HFFc6 (cell line): ENCODE data around the gene DRAP1. TPM values are rescaled to one million over a fixed set of nuclear protein-coding genes. Genes with fewer than 3 reads are reported as not detected.

Experiments
- DNase-seq: peaks from one replicate; pipeline ENCODE4 v3.0.0-alpha.2; 2018
- H3K27ac Mint-ChIP-seq: 2 replicates; pipeline ENCODE4 v1.8.0; 2020; ENCODE audit warnings: mild to moderate bottlenecking, mixed read lengths
- H3K27me3 Mint-ChIP-seq: 2 replicates; pipeline ENCODE4 v1.8.0; 2021; ENCODE audit warnings: mild to moderate bottlenecking, moderate library complexity, mixed read lengths; ENCODE audit not compliant: insufficient read depth
- H3K36me3 Mint-ChIP-seq: 2 replicates; pipeline ENCODE4 v1.8.0; 2021; ENCODE audit warnings: low read depth, mixed read lengths
- H3K4me1 Mint-ChIP-seq: 2 replicates; pipeline ENCODE4 v1.8.0; 2020; ENCODE audit warnings: low read depth, mixed read lengths
- H3K4me3 Mint-ChIP-seq: 2 replicates; pipeline ENCODE4 v1.8.0; 2020; ENCODE audit warnings: mild to moderate bottlenecking, moderate library complexity, mixed read lengths
- H3K9me3 Mint-ChIP-seq: 2 replicates; pipeline ENCODE4 v1.8.0; 2020; ENCODE audit warnings: mild to moderate bottlenecking, mixed read lengths
- CTCF ChIP-seq: fragments of 200-600 bp; sonication (generic); IDR thresholded peaks from 2 replicates; pipeline ENCODE4 v1.5.0; 2021; ENCODE audit warnings: antibody characterized with exemption, mild to moderate bottlenecking
- total RNA-seq, 6 experiments: library from RNA; stranded (reverse); fragmentation: NEBNext Ultra II Directional; extraction: Animal tissue kit (Norgen Biotek cat#: 25700); gene quantifications; 2 replicates in 1 of 6; 3 replicates in 5 of 6; pipeline ENCODE4 v1.2.3, GENCODE V29; 2021

The DRAP1 gene
- total RNA-seq, 6 experiments from 2014 or later = 362 to 687 (median 615) TPM

DNA sequence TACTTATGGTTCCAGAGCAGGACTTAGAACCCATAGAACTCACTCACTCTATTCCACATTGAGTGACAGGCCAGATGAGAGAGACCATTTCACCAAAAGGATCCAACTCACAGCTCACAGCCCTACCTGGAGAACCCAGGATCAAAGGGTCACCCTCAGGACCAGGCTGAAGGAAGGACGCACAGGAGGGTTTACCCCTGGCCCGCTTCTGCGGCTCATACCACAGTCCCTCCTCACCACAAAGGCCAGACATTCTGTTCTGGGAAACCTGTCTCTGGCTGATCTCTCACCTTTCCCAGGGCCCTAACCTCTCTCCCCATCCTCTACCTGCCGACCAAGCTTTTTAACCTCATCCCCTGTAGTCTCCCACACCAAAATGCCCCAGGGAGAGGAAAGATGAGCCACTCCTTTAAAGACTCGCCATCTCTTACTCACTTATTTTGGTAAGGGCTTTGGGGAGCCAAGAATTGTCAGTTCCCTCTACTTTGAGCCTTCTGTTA is 23.7 kb upstream of the DRAP1 start:
- DNase-seq = no peak
- peaks cover 85% of the 10 kb centered on the region for H3K27me3 Mint-ChIP-seq
- peaks cover 57% of the 10 kb centered on the region for H3K4me1 Mint-ChIP-seq
- peaks cover 59% of the 10 kb centered on the region for H3K36me3 Mint-ChIP-seq
- peaks cover 18% of the 10 kb centered on the region for H3K9me3 Mint-ChIP-seq
- no peak for TF ChIP-seq CTCF
- peak overlapping the region; percentile 99 for H3K27ac Mint-ChIP-seq
- H3K4me3 Mint-ChIP-seq = peak overlapping the region; percentile 97

DNA sequence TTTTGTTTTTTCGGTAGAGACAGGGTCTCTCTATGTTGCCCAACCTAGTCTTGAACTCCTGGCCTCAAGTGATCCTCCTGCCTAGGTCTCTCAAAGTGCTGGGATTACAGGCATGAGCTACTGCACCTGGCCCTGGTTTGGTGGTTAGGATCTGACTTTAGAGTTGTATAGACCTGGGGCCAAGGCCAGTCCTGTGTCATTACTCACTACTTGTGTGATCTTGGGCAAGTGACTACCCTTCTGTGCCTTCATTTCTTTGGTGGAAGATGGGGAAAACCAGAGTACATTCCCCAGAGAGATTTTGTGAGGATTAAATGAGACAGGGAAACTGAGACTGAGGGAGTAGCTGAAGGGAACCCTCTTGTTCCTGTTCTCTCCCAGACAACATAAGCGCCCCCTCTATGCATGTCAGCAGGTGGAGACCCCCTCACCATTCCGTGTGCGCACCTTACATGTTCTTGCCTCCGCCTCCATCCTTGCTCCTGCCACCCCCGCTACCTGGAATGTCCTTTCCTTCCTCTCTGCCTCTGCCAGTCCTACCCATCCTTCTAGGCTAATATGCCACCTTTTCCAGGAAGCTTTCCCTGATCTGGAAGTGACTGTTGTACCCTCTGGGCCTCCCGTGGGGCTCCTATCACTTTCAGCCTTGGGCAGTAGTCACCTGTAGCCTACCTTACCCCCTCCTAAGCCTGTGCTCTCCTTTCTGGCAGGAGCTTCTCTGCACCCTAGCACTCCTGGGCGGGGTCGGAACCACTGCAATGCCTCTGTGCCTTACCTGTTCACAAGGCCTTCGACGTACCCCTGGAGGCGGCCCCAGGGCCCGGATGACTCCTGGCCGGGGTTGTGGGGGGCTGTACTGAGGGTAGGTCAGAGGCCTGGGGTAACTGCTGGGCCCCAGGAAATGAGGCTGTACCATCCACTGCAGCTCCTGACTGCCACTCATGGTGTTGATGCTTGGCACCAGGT is 22.9 kb upstream of the DRAP1 start:
- no peak for TF ChIP-seq CTCF
- H3K4me1 Mint-ChIP-seq = peaks cover 65% of the 10 kb centered on the region
- peaks cover 79% of the 10 kb centered on the region for H3K27me3 Mint-ChIP-seq
- H3K27ac Mint-ChIP-seq = peak overlapping the region; percentile 99
- H3K9me3 Mint-ChIP-seq = peaks cover 18% of the 10 kb centered on the region
- DNase-seq = no peak
- H3K4me3 Mint-ChIP-seq = peak overlapping the region; percentile 97
- H3K36me3 Mint-ChIP-seq = peaks cover 59% of the 10 kb centered on the region

DNA sequence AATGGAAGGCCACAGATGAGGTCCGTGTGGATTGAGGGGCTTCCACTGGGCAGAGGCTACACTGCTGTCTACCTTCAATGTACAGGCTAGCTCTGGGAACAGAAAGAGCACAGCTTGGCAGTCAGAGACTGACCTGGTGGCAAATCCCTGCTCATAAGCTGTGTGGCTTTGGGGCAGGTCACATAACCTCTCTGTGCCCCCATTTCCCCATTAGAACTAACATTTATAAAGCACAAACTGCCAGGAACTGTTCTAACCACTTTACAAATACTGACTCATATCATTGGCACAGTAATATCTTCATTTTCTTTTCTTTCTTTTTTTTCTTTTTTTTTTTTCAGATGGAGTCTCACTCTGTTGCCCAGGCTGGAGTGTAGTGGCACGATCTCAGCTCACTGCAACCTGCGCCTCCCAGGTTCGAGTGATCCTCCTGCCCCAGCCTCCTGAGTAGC is 22.2 kb upstream of the DRAP1 start:
- DNase-seq = no peak
- Mint-ChIP-seq H3K27me3 (peaks cover 72% of the 10 kb centered on the region), H3K9me3 (peaks cover 18% of the 10 kb centered on the region), H3K4me1 (peaks cover 70% of the 10 kb centered on the region), H3K27ac (peak overlapping the region; percentile 99), H3K4me3 (peak overlapping the region; percentile 97), H3K36me3 (peaks cover 59% of the 10 kb centered on the region)
- TF ChIP-seq CTCF = no peak

DNA sequence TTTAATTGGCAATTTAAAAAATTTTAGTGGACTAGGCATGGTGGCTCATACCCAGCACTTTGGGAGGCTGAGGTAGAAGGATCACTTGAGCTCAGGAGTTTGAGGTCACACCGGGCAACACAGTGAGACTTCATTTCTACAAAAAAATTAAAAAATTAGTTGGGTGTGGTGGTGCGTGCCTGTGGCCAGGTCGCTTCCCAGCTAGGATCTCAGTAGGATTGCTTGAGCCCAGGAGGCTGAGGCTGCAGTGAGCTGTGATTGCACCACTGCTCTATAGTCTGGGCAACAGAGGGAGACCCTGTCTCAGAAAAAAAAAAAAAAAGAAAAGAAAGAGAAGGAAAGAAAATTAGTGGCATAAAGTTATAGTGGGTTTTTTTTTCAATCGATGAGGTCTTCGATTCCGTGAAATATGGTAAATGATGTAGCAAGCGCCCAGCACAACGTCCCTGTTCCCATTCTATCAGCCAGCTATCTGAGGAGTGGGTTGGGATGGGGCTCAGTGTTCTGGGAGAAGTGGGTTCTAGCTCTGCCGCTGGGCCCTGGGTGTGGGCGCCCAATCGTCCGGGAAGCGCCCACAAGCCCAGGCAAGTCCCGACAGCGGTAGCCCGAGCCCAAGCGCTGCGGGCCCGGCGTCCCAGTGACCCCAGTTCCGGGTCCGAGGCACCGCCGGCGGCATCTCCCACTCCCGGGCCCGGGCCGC is 20.4 kb upstream of the DRAP1 start:
- H3K4me3 Mint-ChIP-seq = peak overlapping the region; percentile 97
- H3K4me1 Mint-ChIP-seq = peaks cover 70% of the 10 kb centered on the region
- H3K9me3 Mint-ChIP-seq = peaks cover 18% of the 10 kb centered on the region
- H3K36me3 Mint-ChIP-seq = peaks cover 47% of the 10 kb centered on the region
- TF ChIP-seq CTCF = no peak
- DNase-seq = no peak
- H3K27ac Mint-ChIP-seq = peak overlapping the region; percentile 99
- peaks cover 54% of the 10 kb centered on the region for H3K27me3 Mint-ChIP-seq

DNA sequence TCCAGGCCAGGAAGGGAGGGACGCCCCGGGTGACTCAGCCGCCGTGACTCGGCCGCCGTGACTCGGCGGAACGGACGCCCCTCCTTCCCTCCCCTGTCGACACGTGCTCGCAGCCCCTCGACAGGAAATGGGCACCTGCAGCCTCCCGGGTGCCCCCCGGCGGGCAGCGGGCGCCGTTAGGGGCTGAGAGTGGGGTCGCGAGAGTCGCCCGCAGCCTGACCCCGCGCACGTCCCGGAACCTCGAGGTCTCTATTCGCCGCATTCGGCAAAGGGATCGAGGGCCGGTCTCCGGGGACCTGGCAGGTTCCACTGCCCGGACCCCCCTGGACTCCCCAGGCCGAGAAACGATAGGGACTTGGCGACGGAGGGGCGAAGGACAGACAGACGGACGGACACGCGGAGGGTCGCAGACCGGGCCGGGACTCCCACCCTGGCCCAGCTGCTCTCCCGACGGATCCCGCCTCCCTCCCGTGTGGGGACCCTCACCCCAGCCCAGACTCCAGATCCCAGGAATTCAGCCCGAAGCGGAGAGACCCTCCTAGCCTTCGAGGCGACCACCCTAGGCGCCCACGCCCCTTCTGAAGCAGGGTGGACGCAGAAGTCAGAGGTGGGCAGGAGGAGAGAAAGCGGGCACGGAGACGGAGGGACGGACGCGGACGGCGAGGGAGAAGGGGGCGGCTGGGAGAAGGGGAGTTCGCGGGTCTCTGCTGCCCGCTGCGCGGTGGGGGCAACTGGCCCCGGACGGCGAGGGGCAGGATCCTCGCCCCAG is 19.7 kb upstream of the DRAP1 start:
- Mint-ChIP-seq H3K9me3 (peaks cover 12% of the 10 kb centered on the region), H3K4me1 (peaks cover 68% of the 10 kb centered on the region), H3K27ac (peak overlapping the region; percentile 95), H3K4me3 (peak overlapping the region; percentile 97), H3K36me3 (peaks cover 40% of the 10 kb centered on the region), H3K27me3 (peaks cover 47% of the 10 kb centered on the region)
- peak; percentile 33; the same call in 1 of the 2 replicates for TF ChIP-seq CTCF
- DNase-seq = peak; percentile 77
